CD14-positive monocyte (primary cell): ENCODE measurements around the gene PCED1B. TPM values are rescaled to one million over a fixed set of nuclear protein-coding genes. Genes with fewer than 3 reads are reported as not detected.
"Not testable (repeated sequence)": the region's sequence is repeated elsewhere in the genome, so short reads cannot be mapped to it uniquely, and the experiment has no call there.

Experiments
- DNase-seq, 3 donors: peaks; one replicate each; pipeline ENCODE4 v3.0.0-alpha.2; 2011 to 2022
- H2AFZ ChIP-seq: 2 replicates; pipeline ENCODE4 v1.6.0; 2012; ENCODE audit warnings: mild to moderate bottlenecking, low read depth, low read length, inconsistent platforms; ENCODE audit not compliant: insufficient read depth, poor library complexity, severe bottlenecking
- H3K27ac ChIP-seq, 2 donors: 1 replicate in 1 of 2; 2 replicates in 1 of 2; pipeline ENCODE4 v1.5.1; 2012 to 2013; ENCODE audit warnings: low read length in 2 of 2, control low read depth in 1 of 2, inconsistent platforms in 1 of 2, low read depth in 1 of 2, mild to moderate bottlenecking in 1 of 2
- H3K27me3 ChIP-seq, 2 donors: one replicate each; pipeline versions ENCODE4 v1.6.0 to v1.6.1; 2011 to 2013; ENCODE audit warnings: low read length in 2 of 2; ENCODE audit not compliant: control insufficient read depth in 2 of 2, insufficient read depth in 2 of 2
- H3K36me3 ChIP-seq, 2 donors: replicated peaks in 1 of 2; 1 replicate in 1 of 2; 2 replicates in 1 of 2; pipeline versions ENCODE4 v1.5.1 to v1.6.1; 2012 to 2013; ENCODE audit warnings: low read length in 2 of 2, control low read depth in 1 of 2, inconsistent platforms in 1 of 2, mild to moderate bottlenecking in 1 of 2; ENCODE audit not compliant: insufficient read depth in 2 of 2, control insufficient read depth in 1 of 2
- H3K4me1 ChIP-seq, 2 donors: 1 replicate in 1 of 2; 2 replicates in 1 of 2; pipeline versions ENCODE4 v1.5.1 to v1.6.1; 2012 to 2013; ENCODE audit warnings: low read length in 2 of 2, control low read depth in 1 of 2, inconsistent platforms in 1 of 2, mild to moderate bottlenecking in 1 of 2, moderate library complexity in 1 of 2; ENCODE audit not compliant: insufficient read depth in 2 of 2, control insufficient read depth in 1 of 2
- H3K4me2 ChIP-seq: replicated peaks from 2 replicates; pipeline ENCODE3; 2012; ENCODE audit warnings: low read length, moderate library complexity, mild to moderate bottlenecking; ENCODE audit not compliant: poor library complexity, severe bottlenecking; ENCODE audit errors: extremely low read depth
- H3K4me3 ChIP-seq, 3 experiments: fragments of 200-600 bp in 1 of 3; sonication (generic) in 1 of 3; replicated peaks in 1 of 3; 1 replicate in 2 of 3; 2 replicates in 1 of 3; pipeline ENCODE4 v1.5.1; 2011 to 2013; ENCODE audit warnings: low read length in 3 of 3, mild to moderate bottlenecking in 3 of 3, control low read depth in 2 of 3, low read depth in 2 of 3, inconsistent platforms in 1 of 3, moderate library complexity in 1 of 3
- H3K79me2 ChIP-seq: 2 replicates; pipeline ENCODE4 v1.6.0; 2012; ENCODE audit warnings: mild to moderate bottlenecking, control low read depth, inconsistent platforms, low read length, moderate library complexity; ENCODE audit not compliant: insufficient read depth
- H3K9ac ChIP-seq: 2 replicates; pipeline ENCODE4 v1.6.0; 2017; ENCODE audit warnings: low read length, mild to moderate bottlenecking; ENCODE audit not compliant: insufficient read depth, poor library complexity, severe bottlenecking
- H3K9me3 ChIP-seq, 2 donors: replicated peaks in 1 of 2; 1 replicate in 1 of 2; 2 replicates in 1 of 2; pipeline versions ENCODE4 v1.5.1 to v1.6.1; 2012 to 2013; ENCODE audit warnings: low read length in 2 of 2, control low read depth in 1 of 2; ENCODE audit not compliant: control insufficient read depth in 1 of 2, insufficient read depth in 1 of 2
- H4K20me1 ChIP-seq: 2 replicates; pipeline ENCODE4 v1.6.0; 2012; ENCODE audit warnings: mild to moderate bottlenecking, low read length, control low read depth, moderate library complexity; ENCODE audit not compliant: insufficient read depth
- H3K27ac Mint-ChIP-seq, 7 donors: one replicate each; pipeline ENCODE4 v1.8.0; 2020; ENCODE audit warnings: mild to moderate bottlenecking in 7 of 7, mixed read lengths in 7 of 7, moderate library complexity in 6 of 7, inconsistent platforms in 2 of 7
- H3K27me3 Mint-ChIP-seq, 3 donors: one replicate each; pipeline ENCODE4 v1.8.0; 2021 to 2022; ENCODE audit warnings: low read depth in 3 of 3, mild to moderate bottlenecking in 3 of 3, mixed read lengths in 3 of 3, moderate library complexity in 3 of 3, inconsistent platforms in 1 of 3
- H3K36me3 Mint-ChIP-seq, 2 donors: one replicate each; pipeline ENCODE4 v1.8.0; 2020; ENCODE audit warnings: mixed read lengths in 2 of 2, inconsistent platforms in 1 of 2, mild to moderate bottlenecking in 1 of 2
- H3K4me1 Mint-ChIP-seq: one replicate; pipeline ENCODE4 v1.8.0; 2020; ENCODE audit warnings: mild to moderate bottlenecking, mixed read lengths
- H3K4me3 Mint-ChIP-seq, 2 donors: one replicate each; pipeline ENCODE4 v1.8.0; 2020; ENCODE audit warnings: mild to moderate bottlenecking in 2 of 2, mixed read lengths in 2 of 2, moderate library complexity in 1 of 2
- H3K9me3 Mint-ChIP-seq, 7 donors: one replicate each; pipeline ENCODE4 v1.8.0; 2020 to 2022; ENCODE audit warnings: mixed read lengths in 7 of 7, mild to moderate bottlenecking in 6 of 7, moderate library complexity in 6 of 7, inconsistent platforms in 2 of 7
- CTCF ChIP-seq: fragments of 200-600 bp; IDR thresholded peaks from one replicate; pipeline ENCODE4 v1.8.0; 2022; ENCODE audit warnings: antibody characterized with exemption, mild to moderate bottlenecking
- WGBS: methylation state at CpG from one replicate; pipeline ENCODE4 v1.1.5; 2013; ENCODE audit warnings: missing lambda C conversion rate; ENCODE audit not compliant: insufficient coverage; 5-methylcytosine and 5-hydroxymethylcytosine counted together
- intact Hi-C, 2 donors: fragments of 100-400 bp; cut with micrococcal nuclease; formaldehyde crosslinking; loops; one replicate each; pipeline versions ENCODE4 v1.15.0 to v1.15.1; 2023
- polyA plus RNA-seq, 3 donors: library from polyadenylated mRNA; depleted of rRNA in 1 of 3; unstranded in 2 of 3; stranded (reverse) in 1 of 3; fragments of 300-500 nt in 2 of 3; fragments of >200 nt in 1 of 3; fragmentation: Illumina TruSeq in 2 of 3; gene quantifications; 1 replicate in 2 of 3; 2 replicates in 1 of 3; pipeline ENCODE4 v1.2.3, GENCODE V29; 2012 to 2021

PCED1B gene
- polyA plus RNA-seq, 3 donors: 0.10 to 0.65 TPM; not detected in 1

GRCh38 chr12:47166365-47166764, 86.9 kb downstream of the PCED1B start:
- H3K4me1 Mint-ChIP-seq: peaks cover under 1% of the 10 kb centered on the region
- H3K79me2 ChIP-seq: no peaks in the 10 kb centered on the region
- H3K4me3 Mint-ChIP-seq: no peak overlapping the region
- H3K9me3 Mint-ChIP-seq: peaks cover 0 to 9% (median 4%) of the 10 kb centered on the region in 7 donors
- no peaks in the 10 kb centered on the region for H3K9me3 ChIP-seq
- H3K27me3 Mint-ChIP-seq: peaks cover 0 to 3% (median 0%) of the 10 kb centered on the region in 3 donors
- no peak for TF ChIP-seq CTCF
- no peak overlapping the region for H2AFZ ChIP-seq
- no peak overlapping the region for H3K4me2 ChIP-seq
- H3K4me3 ChIP-seq: no peak overlapping the region
- no peaks in the 10 kb centered on the region for H4K20me1 ChIP-seq
- no peak overlapping the region for H3K9ac ChIP-seq
- H3K36me3 Mint-ChIP-seq: peaks cover 1 to 2% of the 10 kb centered on the region in 2 donors
- no peak for DNase-seq
- H3K27ac Mint-ChIP-seq: no peak overlapping the region
- intact Hi-C loops: no loop called here
- H3K36me3 ChIP-seq: no peaks in the 10 kb centered on the region
- no peaks in the 10 kb centered on the region for H3K27me3 ChIP-seq
- H3K27ac ChIP-seq: no peak overlapping the region
- no peaks in the 10 kb centered on the region for H3K4me1 ChIP-seq
- WGBS: no CpG with 5 or more reads among the region's 1 CpG

- peaks cover 0 to 11% (median 5%) of the 10 kb centered on the region in 7 donors for H3K9me3 Mint-ChIP-seq
Measured at GRCh38 chr12:47170281-47170680, 90.9 kb downstream of the PCED1B start.

More at GRCh38 chr12:47170281-47170680, 90.9 kb downstream of the PCED1B start:
- H3K4me3 Mint-ChIP-seq, H2AFZ ChIP-seq, H3K27me3 Mint-ChIP-seq, H3K4me3 ChIP-seq, intact Hi-C loops, H3K9me3 ChIP-seq, H3K4me2 ChIP-seq, H3K27ac Mint-ChIP-seq, H3K79me2 ChIP-seq, H3K36me3 ChIP-seq, H4K20me1 ChIP-seq, H3K36me3 Mint-ChIP-seq, DNase-seq, H3K27me3 ChIP-seq, H3K27ac ChIP-seq, H3K9ac ChIP-seq: not testable (repeated sequence)
- no CpG with 5 or more reads among the region's 16 CpGs for WGBS
- peaks cover 3 to 11% of the 10 kb centered on the region in 2 donors for H3K4me1 ChIP-seq
- peaks cover 14% of the 10 kb centered on the region for H3K4me1 Mint-ChIP-seq
